Loucy (cell line): ENCODE data around the gene CDT1.

ENCODE experiments used
- EZH2phosphoT487 ChIP-seq: fragments of 200-600 bp; IDR thresholded peaks from 2 replicates; pipeline ENCODE4 v1.6.1; 2018; ENCODE audit warnings: antibody characterized with exemption, mild to moderate bottlenecking, moderate library complexity, borderline replicate concordance
- TF ChIP-seq, protein P1 (sequence below): fragments of 200-600 bp; sonication (generic); conservative IDR thresholded peaks from 2 replicates; pipeline ENCODE4 v1.5.1; 2014; ENCODE audit warnings: mild to moderate bottlenecking, antibody characterized with exemption, low read length

DNA sequence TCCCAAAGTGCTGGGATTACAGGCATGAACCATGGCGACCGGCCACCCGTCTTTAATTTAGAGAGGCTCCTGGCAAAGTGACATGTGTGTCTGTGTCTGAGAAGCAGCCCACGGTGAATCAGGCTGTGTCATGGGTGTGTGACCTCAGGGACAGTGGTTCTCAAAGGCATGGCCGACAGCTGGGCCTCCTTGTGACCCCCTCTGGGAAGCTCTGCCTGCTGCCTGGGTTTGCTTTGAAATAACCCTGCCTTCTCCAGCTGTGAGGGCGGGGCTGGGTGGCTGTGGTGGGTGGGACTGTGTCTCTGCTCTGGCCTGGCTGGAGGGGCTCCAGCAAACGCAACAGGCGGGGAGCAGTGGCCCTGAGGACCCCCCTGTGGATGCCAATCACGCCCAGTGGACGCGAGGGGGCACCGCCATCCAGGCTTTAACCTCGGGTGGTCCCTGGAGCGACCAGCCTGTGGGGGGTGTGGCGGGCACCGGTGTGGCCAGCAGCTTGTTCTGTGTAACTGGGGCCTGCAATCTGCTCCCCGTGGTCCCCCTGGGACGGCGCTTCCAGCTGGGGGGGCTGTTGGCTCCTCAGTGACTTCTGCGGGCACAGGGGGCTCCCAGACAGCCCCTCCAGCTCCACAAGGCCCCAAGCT is 16.9 kb downstream of the CDT1 start:
- TF ChIP-seq, protein P1, sequence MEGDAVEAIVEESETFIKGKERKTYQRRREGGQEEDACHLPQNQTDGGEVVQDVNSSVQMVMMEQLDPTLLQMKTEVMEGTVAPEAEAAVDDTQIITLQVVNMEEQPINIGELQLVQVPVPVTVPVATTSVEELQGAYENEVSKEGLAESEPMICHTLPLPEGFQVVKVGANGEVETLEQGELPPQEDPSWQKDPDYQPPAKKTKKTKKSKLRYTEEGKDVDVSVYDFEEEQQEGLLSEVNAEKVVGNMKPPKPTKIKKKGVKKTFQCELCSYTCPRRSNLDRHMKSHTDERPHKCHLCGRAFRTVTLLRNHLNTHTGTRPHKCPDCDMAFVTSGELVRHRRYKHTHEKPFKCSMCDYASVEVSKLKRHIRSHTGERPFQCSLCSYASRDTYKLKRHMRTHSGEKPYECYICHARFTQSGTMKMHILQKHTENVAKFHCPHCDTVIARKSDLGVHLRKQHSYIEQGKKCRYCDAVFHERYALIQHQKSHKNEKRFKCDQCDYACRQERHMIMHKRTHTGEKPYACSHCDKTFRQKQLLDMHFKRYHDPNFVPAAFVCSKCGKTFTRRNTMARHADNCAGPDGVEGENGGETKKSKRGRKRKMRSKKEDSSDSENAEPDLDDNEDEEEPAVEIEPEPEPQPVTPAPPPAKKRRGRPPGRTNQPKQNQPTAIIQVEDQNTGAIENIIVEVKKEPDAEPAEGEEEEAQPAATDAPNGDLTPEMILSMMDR: no peak
- no peak for TF ChIP-seq EZH2phosphoT487
